NT2/D1 (cell line): ENCODE results near the gene ADAMTSL5.

Experiments
- DNase-seq: peaks from one replicate; pipeline ENCODE4 v3.0.0-alpha.2; 2011; ENCODE audit warnings: low read depth, low spot score
- H3K27me3 ChIP-seq: 2 replicates; pipeline ENCODE4 v1.6.0; 2011; ENCODE audit warnings: mild to moderate bottlenecking; ENCODE audit not compliant: insufficient read length, insufficient read depth
- H3K36me3 ChIP-seq: 2 replicates; pipeline ENCODE4 v1.6.1; 2011; ENCODE audit warnings: mild to moderate bottlenecking, low read length, mixed read lengths; ENCODE audit not compliant: insufficient read depth, insufficient read length
- H3K4me1 ChIP-seq: 2 replicates; pipeline ENCODE4 v1.5.1; 2011; ENCODE audit not compliant: insufficient read depth, insufficient read length
- H3K4me3 ChIP-seq: 2 replicates; pipeline ENCODE4 v1.5.1; 2011; ENCODE audit warnings: low read depth; ENCODE audit not compliant: insufficient read length
- H3K9ac ChIP-seq: 2 replicates; pipeline ENCODE4 v1.6.0; 2011; ENCODE audit warnings: low read depth; ENCODE audit not compliant: insufficient read length
- H3K9me3 ChIP-seq: 2 replicates; pipeline ENCODE4 v1.5.1; 2011; ENCODE audit warnings: mild to moderate bottlenecking, low read length; ENCODE audit not compliant: insufficient read depth
- SUZ12 ChIP-seq: IDR thresholded peaks from 2 replicates; pipeline ENCODE4 v1.6.1; 2011; ENCODE audit not compliant: insufficient read length, insufficient read depth; ENCODE audit errors: extremely low read depth
- YY1 ChIP-seq: IDR thresholded peaks from 2 replicates; pipeline ENCODE4 v1.6.1; 2011; ENCODE audit not compliant: insufficient read length, insufficient read depth
- ZNF274 ChIP-seq: IDR thresholded peaks from 2 replicates; pipeline ENCODE4 v1.6.1; 2011; ENCODE audit warnings: mild to moderate bottlenecking, low read depth, low read length

Gene ADAMTSL5

DNA sequence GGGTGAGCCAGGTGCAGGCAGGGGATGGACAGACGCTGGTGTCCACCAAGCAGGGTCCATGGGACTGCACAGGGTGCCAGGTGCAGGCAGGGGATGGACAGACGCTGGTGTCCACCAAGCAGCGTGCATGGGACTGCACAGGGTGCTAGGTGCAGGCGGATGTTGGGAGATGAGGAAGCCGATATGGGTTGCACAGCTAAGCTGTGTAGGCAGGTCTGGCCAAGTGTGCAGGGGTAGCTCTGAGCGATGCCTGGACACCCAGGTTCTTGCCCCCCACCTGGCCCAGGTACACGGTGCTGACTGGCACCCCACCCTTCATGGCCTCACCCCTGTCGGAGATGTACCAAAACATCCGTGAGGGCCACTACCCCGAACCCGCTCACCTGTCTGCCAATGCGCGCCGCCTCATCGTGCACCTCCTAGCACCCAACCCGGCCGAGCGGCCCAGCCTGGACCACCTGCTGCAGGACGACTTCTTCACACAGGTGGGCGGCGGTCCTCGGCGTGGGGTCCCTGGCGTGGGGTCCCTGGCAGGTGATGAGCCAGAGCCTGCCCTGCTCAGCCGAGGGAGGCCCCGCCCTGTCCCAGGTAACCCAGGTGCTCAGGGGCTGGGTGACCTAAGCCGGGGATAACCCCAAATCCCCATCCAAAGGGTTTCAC is 15.0 kb upstream of the ADAMTSL5 start:
- TF ChIP-seq YY1: no peak
- no peak for TF ChIP-seq SUZ12
- TF ChIP-seq ZNF274: no peak
- DNase-seq: no peak
- Histone ChIP-seq H3K36me3 (no peaks in the 10 kb centered on the region), H3K4me1 (peaks cover 18% of the 10 kb centered on the region), H3K9ac (no peak overlapping the region), H3K4me3 (no peak overlapping the region), H3K9me3 (no peaks in the 10 kb centered on the region), H3K27me3 (peaks cover 28% of the 10 kb centered on the region)

DNA sequence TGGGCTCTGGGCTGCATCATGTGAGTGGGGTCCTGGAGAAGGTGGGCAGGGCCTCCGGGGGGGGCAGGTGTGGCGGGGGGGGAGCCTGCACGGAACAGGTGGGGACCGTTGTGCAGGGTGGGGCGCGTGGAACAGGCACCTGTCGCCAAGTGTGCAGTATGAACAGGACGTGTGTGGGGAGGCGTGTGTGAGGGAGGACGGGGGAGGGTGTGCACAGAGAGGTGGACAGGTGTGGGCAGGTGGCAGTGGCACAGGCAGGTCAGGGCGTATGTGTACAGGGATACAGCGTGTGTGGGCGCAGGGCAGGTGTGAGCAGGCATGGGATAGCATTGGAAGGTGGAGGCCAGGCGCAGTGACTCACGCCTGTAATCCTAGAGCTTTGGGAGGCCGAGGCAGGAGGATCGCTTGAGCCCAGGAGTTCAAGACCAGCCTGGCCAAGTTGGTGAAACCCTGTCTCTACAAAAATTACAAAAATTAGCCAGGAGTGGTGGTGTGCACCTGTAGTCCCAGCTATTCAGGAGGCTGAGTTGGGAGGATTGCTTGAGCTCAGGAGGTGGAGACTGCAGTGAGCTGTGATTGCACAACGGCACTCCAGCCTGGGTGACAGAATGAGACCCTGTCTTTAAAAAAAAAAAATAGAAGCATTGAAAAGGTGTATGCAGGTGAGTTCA is 14.3 kb upstream of the ADAMTSL5 start:
- DNase-seq: no peak
- H3K4me3 ChIP-seq: no peak overlapping the region
- no peak overlapping the region for H3K9ac ChIP-seq
- no peaks in the 10 kb centered on the region for H3K36me3 ChIP-seq
- H3K4me1 ChIP-seq: peaks cover 20% of the 10 kb centered on the region
- no peak for TF ChIP-seq ZNF274
- TF ChIP-seq SUZ12: no peak
- no peak for TF ChIP-seq YY1
- peaks cover 29% of the 10 kb centered on the region for H3K27me3 ChIP-seq
- no peaks in the 10 kb centered on the region for H3K9me3 ChIP-seq

DNA sequence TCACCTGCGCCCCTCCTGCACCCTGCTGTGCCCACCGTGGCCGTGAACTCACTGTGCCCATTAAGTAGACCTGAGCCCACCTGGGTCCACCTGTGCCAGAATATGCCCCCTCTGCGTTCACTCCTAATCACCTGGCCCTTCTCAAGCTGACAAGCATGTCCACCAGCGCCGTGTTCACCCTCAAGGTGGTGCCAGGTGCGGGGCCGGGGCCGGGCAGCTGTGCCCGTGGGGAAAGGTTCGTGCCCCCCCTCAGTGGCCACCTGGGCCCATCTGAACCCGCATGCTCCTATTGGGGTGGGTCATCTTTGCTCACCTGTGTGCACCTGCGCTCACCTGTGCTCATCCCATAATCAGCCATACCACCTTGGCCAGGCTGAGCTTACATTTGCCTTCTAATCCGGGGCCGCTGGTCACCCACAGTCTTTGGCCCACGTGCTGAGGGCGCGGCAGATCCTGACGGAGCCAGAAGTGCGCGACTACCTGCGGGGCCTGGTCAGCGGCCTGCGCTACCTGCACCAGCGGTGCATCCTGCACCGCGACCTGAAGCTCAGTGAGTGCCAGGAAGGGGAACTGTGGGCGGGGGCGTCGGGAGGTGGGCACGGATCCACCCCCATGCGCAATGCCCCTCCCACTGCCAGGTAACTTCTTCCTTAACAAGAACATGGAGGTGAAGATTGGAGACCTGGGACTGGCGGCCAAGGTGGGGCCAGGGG is 13.4 kb upstream of the ADAMTSL5 start:
- Histone ChIP-seq H3K27me3 (peaks cover 29% of the 10 kb centered on the region), H3K4me3 (no peak overlapping the region), H3K9ac (no peak overlapping the region), H3K36me3 (no peaks in the 10 kb centered on the region), H3K9me3 (no peaks in the 10 kb centered on the region), H3K4me1 (peaks cover 26% of the 10 kb centered on the region)
- TF ChIP-seq ZNF274: no peak
- TF ChIP-seq YY1: no peak
- no peak for TF ChIP-seq SUZ12
- DNase-seq: no peak

DNA sequence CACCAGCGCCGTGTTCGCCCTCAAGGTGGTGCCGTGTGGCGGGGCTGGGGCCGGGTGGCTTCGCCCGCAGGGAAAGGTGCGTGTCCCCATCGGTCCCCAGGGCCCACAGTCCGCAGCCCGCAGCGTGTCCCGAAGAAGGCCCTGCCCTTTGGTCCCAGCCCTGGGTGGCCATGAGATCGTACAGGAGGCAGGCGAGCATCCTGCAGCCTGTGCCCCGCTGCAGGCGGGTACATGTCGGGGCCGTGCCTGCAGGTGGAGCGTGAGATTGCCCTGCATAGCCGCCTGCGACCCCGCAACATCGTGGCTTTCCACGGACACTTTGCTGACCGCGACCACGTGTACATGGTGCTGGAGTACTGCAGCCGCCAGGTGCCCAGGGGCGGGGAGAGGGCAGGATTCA is 12.5 kb upstream of the ADAMTSL5 start:
- Histone ChIP-seq H3K9ac (no peak overlapping the region), H3K36me3 (no peaks in the 10 kb centered on the region), H3K4me3 (no peak overlapping the region), H3K9me3 (no peaks in the 10 kb centered on the region), H3K27me3 (peaks cover 29% of the 10 kb centered on the region), H3K4me1 (peaks cover 28% of the 10 kb centered on the region)
- no peak for DNase-seq
- no peak for TF ChIP-seq YY1
- no peak for TF ChIP-seq SUZ12
- no peak for TF ChIP-seq ZNF274

DNA sequence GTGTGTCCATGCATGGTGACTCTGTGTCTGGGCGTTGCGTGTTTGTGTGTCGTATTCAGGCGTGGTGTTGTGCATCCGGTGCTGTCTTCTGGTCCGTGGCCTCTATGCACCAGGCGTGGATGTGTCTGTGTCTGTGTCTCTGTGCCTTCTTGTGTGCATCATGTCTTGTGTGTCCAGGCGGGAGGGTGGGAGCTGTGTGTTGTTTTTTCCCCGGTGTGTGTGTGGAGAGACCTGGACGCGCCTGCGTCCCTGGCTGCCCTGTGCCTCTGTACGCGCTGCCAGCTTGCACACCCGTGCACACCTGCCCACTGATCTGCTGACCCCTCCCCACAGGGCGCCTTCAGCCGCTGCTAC is 12.1 kb upstream of the ADAMTSL5 start:
- Histone ChIP-seq H3K4me1 (peaks cover 32% of the 10 kb centered on the region), H3K27me3 (peaks cover 29% of the 10 kb centered on the region), H3K4me3 (peak overlapping the region; percentile 87), H3K9ac (no peak overlapping the region), H3K9me3 (no peaks in the 10 kb centered on the region), H3K36me3 (no peaks in the 10 kb centered on the region)
- TF ChIP-seq SUZ12: no peak
- no peak for TF ChIP-seq ZNF274
- no peak for TF ChIP-seq YY1
- no peak for DNase-seq

DNA sequence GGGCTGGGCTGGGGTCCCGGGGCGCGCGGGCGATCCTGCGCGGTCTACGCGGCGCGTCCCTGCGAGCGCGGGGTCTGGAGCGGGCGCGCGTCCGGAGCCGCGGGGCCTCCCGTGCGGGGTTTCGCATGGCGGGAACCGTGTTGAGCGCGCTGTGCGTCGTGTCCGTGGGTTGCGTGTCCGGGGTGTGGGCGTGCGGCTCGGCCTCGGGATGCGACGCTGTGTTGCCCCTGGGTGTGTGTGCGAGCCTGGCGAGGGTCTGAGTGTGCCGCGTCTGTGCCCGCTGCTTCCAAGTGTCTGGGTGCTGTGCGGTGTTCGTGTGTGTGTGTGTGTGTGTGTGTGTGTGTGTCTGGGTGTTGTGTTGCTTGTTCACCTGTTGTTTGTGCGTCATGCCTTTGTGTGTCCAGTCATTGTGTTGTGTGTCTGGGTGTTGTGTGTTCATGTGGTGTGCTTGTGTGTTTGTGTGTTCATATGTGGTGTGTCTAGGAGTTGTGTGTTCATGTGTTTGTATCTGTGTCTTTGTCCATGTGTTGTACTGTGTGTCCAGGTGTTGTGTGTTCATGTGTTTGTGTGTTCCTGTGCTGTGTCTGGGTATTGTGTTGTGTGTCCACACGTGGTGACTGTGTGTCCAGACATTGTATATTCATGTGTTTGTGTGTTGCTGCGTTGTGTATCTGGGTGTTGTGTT is 11.6 kb upstream of the ADAMTSL5 start:
- H3K9ac ChIP-seq: peak overlapping the region; percentile 90

More for the DNA sequence above, 11.6 kb upstream of the ADAMTSL5 start:
- TF ChIP-seq YY1 (no peak), SUZ12 (no peak), ZNF274 (no peak)
- peaks cover 29% of the 10 kb centered on the region for H3K27me3 ChIP-seq
- H3K4me1 ChIP-seq: peaks cover 32% of the 10 kb centered on the region
- no peaks in the 10 kb centered on the region for H3K9me3 ChIP-seq
- no peaks in the 10 kb centered on the region for H3K36me3 ChIP-seq
- H3K4me3 ChIP-seq: peak overlapping the region; percentile 87
- DNase-seq: no peak
